Measurements from ENCODE around the gene SFT2D2.

DNA sequence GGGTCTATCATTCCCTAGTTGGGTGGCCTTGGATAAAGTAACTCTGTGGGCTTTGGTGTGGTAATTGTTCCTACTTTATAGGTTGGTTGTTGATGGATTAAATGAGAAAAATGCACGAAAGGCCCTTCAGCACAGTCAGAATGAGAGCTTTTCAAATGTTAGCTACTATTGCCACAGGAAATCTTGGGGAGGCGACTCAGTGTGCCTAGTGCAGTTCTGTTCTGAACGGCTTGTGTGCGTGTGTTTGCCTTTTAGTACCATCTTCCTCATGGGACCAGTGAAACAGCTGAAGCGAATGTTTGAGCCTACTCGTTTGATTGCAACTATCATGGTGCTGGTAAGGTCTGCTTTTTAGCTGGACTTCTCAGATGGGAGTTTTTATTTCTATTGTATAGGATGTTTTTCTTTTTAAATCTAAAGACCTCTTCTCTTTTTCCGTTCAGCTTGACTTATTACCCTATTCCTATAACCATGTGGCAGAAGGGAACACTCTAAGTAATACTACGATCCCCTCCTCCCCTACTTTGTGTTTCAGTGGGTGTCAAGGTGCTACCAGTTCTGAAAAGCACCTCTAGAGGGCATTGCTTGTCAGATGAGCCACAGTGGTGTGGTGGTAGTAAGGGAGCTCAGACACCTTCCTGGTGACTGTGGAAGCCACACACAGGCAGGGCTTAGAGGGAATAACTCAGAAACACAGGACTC, 9.2 kb downstream of the SFT2D2 start:
- TF ChIP-seq, protein P1, sequence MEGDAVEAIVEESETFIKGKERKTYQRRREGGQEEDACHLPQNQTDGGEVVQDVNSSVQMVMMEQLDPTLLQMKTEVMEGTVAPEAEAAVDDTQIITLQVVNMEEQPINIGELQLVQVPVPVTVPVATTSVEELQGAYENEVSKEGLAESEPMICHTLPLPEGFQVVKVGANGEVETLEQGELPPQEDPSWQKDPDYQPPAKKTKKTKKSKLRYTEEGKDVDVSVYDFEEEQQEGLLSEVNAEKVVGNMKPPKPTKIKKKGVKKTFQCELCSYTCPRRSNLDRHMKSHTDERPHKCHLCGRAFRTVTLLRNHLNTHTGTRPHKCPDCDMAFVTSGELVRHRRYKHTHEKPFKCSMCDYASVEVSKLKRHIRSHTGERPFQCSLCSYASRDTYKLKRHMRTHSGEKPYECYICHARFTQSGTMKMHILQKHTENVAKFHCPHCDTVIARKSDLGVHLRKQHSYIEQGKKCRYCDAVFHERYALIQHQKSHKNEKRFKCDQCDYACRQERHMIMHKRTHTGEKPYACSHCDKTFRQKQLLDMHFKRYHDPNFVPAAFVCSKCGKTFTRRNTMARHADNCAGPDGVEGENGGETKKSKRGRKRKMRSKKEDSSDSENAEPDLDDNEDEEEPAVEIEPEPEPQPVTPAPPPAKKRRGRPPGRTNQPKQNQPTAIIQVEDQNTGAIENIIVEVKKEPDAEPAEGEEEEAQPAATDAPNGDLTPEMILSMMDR (IDR thresholded peaks at IDR 0.05) = peak; percentile 17 to 50 (median 41)
- TF ChIP-seq POLR2A (IDR thresholded peaks at IDR 0.05) = no peak
